Left ventricle myocardium inferior (tissue), 1 donor: ENCODE measurements around the gene PHYKPL. TPM values are rescaled to one million over a fixed set of nuclear protein-coding genes. Genes with fewer than 3 reads are reported as not detected.

Source experiments
- DNase-seq: peaks from one replicate; pipeline ENCODE4 v3.0.0-alpha.2; 2020
- H3K27ac ChIP-seq: fragments of 200-600 bp; replicated peaks from 2 replicates; pipeline ENCODE4 v1.8.0; 2021
- H3K27me3 ChIP-seq: fragments of 200-600 bp; 2 replicates; pipeline ENCODE4 v1.8.0; 2021; ENCODE audit warnings: low read depth
- H3K36me3 ChIP-seq: fragments of 200-600 bp; 2 replicates; pipeline ENCODE4 v1.8.0; 2021
- H3K4me1 ChIP-seq: fragments of 200-600 bp; 2 replicates; pipeline ENCODE4 v1.8.0; 2021
- H3K4me3 ChIP-seq: fragments of 200-600 bp; 2 replicates; pipeline ENCODE4 v1.8.0; 2021; ENCODE audit warnings: mild to moderate bottlenecking, moderate library complexity
- H3K9me3 ChIP-seq: fragments of 200-600 bp; replicated peaks from 2 replicates; pipeline ENCODE4 v1.8.0; 2021
- intact Hi-C: fragments of 100-400 bp; cut with micrococcal nuclease; formaldehyde crosslinking; loops from one replicate; pipeline ENCODE4 v1.11.0; 2022
- total RNA-seq: library from RNA; stranded (reverse); fragmentation: NEBNext Ultra II Directional; extraction: Animal tissue kit (Norgen Biotek cat#: 25700); gene quantifications from one replicate; pipeline ENCODE4 v1.2.1, GENCODE V29; 2021
- TF ChIP-seq, protein P1 (sequence below): fragments of 200-600 bp; IDR thresholded peaks from 2 replicates; pipeline ENCODE4 v1.8.0; 2021; ENCODE audit warnings: antibody characterized with exemption, mild to moderate bottlenecking, borderline replicate concordance
- donor health status: DM: no; HTN: yes; CAD: no; lungs with severe emphysema.

Gene PHYKPL
- total RNA-seq, 1 donor from 2014 or later: 34.0 TPM

DNA sequence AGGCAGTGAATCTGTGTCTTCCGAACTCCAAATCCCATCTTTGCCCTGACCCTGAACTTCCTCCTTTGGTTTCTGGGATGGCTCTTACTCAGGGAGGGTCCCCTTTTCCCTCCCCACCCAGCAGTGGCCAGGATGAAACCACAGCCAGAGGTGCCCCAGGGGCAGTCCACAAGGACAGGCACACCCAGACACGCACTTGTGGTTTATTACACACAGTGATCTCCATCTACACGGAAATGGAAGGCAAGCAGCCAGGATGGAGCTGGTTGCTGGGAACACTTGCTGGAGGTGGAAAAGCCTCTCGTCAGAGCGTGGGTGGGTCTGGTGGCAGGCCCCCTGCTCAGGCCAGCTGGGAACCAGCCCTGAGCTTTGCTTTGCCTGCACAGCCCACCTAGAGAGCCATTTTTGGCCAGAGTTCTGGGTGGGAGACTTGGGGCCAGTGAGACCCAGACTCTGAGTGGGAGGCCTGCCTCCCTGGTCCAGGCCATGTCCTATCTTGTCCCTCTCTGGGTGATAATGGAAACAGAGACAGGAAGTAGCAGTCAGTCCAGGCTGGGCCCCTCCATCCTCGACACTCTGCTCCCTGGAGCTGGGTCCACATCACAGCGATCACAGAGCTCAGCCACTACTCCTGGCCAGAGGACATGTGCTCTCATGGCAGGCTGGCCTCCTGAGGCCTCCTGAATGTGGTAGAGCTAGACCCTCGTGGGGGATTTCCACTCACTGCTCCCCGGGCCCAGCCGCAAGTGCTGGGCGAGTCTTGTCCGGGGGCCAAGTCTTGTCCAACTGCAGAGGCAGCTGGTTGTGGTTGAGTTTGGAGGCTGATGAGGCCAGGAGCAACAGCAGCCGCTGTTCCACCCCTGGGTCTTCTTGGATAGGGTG is 5.1 kb upstream of the PHYKPL start:
- TF ChIP-seq, protein P1, sequence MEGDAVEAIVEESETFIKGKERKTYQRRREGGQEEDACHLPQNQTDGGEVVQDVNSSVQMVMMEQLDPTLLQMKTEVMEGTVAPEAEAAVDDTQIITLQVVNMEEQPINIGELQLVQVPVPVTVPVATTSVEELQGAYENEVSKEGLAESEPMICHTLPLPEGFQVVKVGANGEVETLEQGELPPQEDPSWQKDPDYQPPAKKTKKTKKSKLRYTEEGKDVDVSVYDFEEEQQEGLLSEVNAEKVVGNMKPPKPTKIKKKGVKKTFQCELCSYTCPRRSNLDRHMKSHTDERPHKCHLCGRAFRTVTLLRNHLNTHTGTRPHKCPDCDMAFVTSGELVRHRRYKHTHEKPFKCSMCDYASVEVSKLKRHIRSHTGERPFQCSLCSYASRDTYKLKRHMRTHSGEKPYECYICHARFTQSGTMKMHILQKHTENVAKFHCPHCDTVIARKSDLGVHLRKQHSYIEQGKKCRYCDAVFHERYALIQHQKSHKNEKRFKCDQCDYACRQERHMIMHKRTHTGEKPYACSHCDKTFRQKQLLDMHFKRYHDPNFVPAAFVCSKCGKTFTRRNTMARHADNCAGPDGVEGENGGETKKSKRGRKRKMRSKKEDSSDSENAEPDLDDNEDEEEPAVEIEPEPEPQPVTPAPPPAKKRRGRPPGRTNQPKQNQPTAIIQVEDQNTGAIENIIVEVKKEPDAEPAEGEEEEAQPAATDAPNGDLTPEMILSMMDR: no peak
- Histone ChIP-seq H3K4me1 (peaks cover 84% of the 10 kb centered on the region), H3K4me3 (no peak overlapping the region), H3K27me3 (no peaks in the 10 kb centered on the region), H3K9me3 (no peaks in the 10 kb centered on the region), H3K27ac (peak overlapping the region; percentile 63), H3K36me3 (no peaks in the 10 kb centered on the region)
- DNase-seq: no peak
- intact Hi-C loops: no loop called here

DNA sequence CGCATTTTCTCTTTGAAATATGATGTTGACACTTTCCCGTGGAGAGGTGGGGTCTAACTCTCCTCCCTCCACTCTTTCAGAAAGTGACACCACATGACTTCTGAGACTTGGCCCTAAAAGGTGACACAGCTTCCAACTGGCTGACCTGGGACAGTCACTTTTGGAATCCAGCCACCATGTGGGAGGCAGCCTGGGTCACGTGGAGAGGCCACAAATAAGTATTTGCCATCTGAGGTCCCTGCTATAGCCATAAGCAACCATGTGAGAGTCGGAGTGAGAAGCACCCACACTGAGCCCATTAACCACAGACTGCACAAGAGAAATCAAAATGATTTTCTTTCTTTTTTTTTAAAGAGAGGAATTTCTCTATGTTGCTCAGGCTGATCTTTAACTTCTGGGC is 4.1 kb upstream of the PHYKPL start:
- Histone ChIP-seq H3K9me3 (no peaks in the 10 kb centered on the region), H3K4me1 (peaks cover 84% of the 10 kb centered on the region), H3K27ac (peak overlapping the region; percentile 63), H3K27me3 (no peaks in the 10 kb centered on the region), H3K36me3 (no peaks in the 10 kb centered on the region), H3K4me3 (no peak overlapping the region)
- peak; percentile 57 for DNase-seq
- TF ChIP-seq, protein P1: no peak
- intact Hi-C loops: no loop called here

DNA sequence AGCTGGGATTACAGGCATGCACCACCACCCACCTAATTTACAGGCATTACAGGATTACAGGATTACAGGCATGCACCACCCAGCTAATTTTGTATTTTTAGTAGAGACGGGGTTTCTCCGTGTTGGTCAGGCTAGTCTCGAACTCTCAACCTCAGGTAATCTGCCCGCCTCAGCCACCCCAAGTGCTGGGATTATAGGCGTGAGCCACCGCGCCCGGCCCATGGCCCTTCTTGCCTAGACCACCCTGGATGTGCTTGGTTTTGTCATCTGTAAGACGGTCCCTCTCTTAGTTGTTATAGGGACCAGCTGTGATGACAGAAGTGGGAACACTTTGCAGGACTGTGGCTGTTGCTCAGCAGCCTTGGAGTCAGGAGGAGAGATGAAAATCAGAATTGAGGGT is 3.5 kb upstream of the PHYKPL start:
- Histone ChIP-seq H3K4me3 (no peak overlapping the region), H3K4me1 (peaks cover 84% of the 10 kb centered on the region), H3K9me3 (no peaks in the 10 kb centered on the region), H3K27me3 (no peaks in the 10 kb centered on the region), H3K36me3 (peaks cover 2% of the 10 kb centered on the region), H3K27ac (peak overlapping the region; percentile 63)
- DNase-seq: peak; percentile 9
- TF ChIP-seq, protein P1: no peak
- intact Hi-C loops: no loop called here

DNA sequence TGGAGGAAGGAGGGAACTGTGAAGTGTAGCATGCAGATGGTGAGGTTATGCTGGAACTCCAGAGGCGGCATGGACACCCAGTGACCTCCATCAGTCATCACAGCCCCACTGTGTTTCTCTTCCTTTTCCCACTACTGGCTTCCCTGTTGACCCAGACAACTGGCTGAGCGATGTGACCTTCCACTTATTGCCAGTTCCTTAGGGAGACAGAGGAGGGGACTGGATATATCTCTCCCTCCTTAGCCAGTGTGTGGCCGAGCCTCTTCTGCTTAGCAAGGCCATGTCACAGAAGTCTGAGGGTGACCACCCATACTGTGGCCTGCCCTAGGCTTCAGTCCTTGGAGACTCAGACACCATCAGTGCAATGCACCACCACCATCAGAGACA is 3.0 kb upstream of the PHYKPL start:
- Histone ChIP-seq H3K4me3 (no peak overlapping the region), H3K4me1 (peaks cover 86% of the 10 kb centered on the region), H3K27ac (peak overlapping the region; percentile 51), H3K36me3 (peaks cover 8% of the 10 kb centered on the region), H3K9me3 (no peaks in the 10 kb centered on the region), H3K27me3 (no peaks in the 10 kb centered on the region)
- TF ChIP-seq, protein P1: no peak
- intact Hi-C loops: no loop called here
- no peak for DNase-seq

DNA sequence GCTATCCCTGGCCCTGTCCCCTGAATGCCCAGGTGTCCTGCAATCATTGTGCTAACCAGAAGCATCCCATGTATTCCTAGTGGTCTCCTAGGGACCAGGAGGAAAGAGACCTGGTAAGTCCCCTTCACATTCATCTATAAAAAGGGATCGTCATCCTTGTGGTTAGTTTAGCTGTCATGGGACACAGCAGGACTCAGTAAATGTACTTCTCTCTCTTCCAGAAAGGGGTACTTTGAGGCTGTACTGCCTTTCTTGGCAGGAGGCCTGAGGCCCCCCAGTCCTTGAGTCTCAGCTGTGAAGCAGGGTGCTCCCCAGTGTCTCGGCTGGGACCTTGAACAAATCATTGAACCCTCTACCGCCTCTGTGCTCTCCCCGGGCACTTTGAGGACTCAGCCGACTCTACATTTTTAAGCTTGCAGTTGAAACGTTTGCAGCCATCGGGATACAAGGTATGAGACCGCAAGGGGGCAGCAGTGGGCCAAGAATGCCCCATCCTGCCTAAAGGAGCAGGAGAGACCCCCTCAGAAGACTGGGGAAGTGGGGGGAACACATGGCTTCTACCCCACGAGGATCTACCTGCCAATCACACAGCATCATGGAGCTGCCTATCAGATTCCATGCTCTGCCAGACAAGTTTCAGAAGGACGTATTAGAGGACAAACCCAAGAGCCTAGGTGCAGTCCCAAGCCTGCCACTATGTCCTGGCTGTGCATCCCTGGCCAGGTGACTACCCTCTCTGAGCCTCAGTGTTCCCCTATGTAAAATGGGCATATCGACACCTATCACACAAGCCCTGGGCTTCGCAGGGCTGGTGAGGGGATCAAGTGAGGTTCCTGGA is 2.4 kb upstream of the PHYKPL start:
- Histone ChIP-seq H3K9me3 (no peaks in the 10 kb centered on the region), H3K4me3 (no peak overlapping the region), H3K36me3 (peaks cover 14% of the 10 kb centered on the region), H3K27me3 (no peaks in the 10 kb centered on the region), H3K27ac (peak overlapping the region; percentile 51), H3K4me1 (peaks cover 86% of the 10 kb centered on the region)
- TF ChIP-seq, protein P1: peak; percentile 83
- intact Hi-C loops: no loop called here
- peak; percentile 82 for DNase-seq
